H1 (cell line): ENCODE data around the gene DDX41. TPM values are rescaled to one million over a fixed set of nuclear protein-coding genes. Genes with fewer than 3 reads are reported as not detected.

Experiments used
- CTCF ChIA-PET: fragments of 300-600 bp; sonication (Branson Sonifier 250); formaldehyde crosslinking; loops from one replicate; lab custom pipeline; 2021; ENCODE audit not compliant: partially characterized antibody; lab: Charles Lee
- POLR2A ChIA-PET: fragments of 300-600 bp; sonication (Branson Sonifier 250); formaldehyde crosslinking; loops from one replicate; lab custom pipeline; 2021; ENCODE audit warnings: inconsistent platforms; ENCODE audit not compliant: partially characterized antibody; lab: Charles Lee
- DNase-seq, 2 experiments: peaks; one replicate each; pipeline versions ENCODE4 v3.0.0 to v3.0.0-alpha.2; 2010 to 2022; ENCODE audit warnings: low spot score in 2 of 2, low read depth in 1 of 2, mixed read lengths in 1 of 2
- FAIRE-seq: peaks from 2 replicates; lab custom pipeline; 2011; peaks lifted over from hg19 to GRCh38; lab: Jason Lieb, UNC
- H2AFZ ChIP-seq: 2 replicates; pipeline ENCODE4 v1.8.1; 2012; ENCODE audit warnings: low read length, inconsistent platforms
- H2AK5ac ChIP-seq: 2 replicates; pipeline ENCODE4 v1.6.1; 2013; ENCODE audit warnings: low read depth, low read length
- H2BK120ac ChIP-seq: replicated peaks from 2 replicates; pipeline ENCODE3; 2013; ENCODE audit warnings: low read depth, low read length, inconsistent platforms
- H2BK12ac ChIP-seq: 2 replicates; pipeline ENCODE4 v1.6.1; 2013; ENCODE audit warnings: low read depth, low read length
- H2BK15ac ChIP-seq: 2 replicates; pipeline ENCODE4 v1.6.1; 2013; ENCODE audit warnings: low read length
- H2BK20ac ChIP-seq: 2 replicates; pipeline ENCODE4 v1.6.1; 2013; ENCODE audit warnings: low read length
- H2BK5ac ChIP-seq: 2 replicates; pipeline ENCODE4 v1.6.1; 2013; ENCODE audit warnings: low read depth, low read length
- H3K14ac ChIP-seq: 2 replicates; pipeline ENCODE4 v1.6.1; 2013; ENCODE audit warnings: inconsistent platforms; ENCODE audit not compliant: insufficient read length
- H3K18ac ChIP-seq: 2 replicates; pipeline ENCODE4 v1.6.1; 2013; ENCODE audit warnings: low read length; ENCODE audit errors: extremely low read depth
- H3K23ac ChIP-seq: 2 replicates; pipeline ENCODE4 v1.6.1; 2013; ENCODE audit warnings: inconsistent platforms; ENCODE audit not compliant: insufficient read length
- H3K23me2 ChIP-seq: 2 replicates; pipeline ENCODE4 v1.6.1; 2013; ENCODE audit warnings: low read depth, low read length
- H3K27ac ChIP-seq: 2 replicates; pipeline ENCODE4 v1.6.1; 2011; ENCODE audit warnings: low read depth, low read length, inconsistent platforms
- H3K27me3 ChIP-seq, 4 experiments: replicated peaks in 1 of 4; 1 replicate in 1 of 4; 2 replicates in 3 of 4; pipeline versions ENCODE4 v1.6.1 to v1.8.1; 2011 to 2013; ENCODE audit warnings: low read length in 3 of 4, mild to moderate bottlenecking in 3 of 4, inconsistent platforms in 2 of 4, mixed read lengths in 2 of 4, moderate library complexity in 1 of 4; ENCODE audit not compliant: control insufficient read depth in 3 of 4, insufficient read depth in 3 of 4; ENCODE audit errors: extremely low read depth in 1 of 4
- H3K36me3 ChIP-seq, 4 experiments: 2 replicates each; pipeline versions ENCODE4 v1.6.1 to v1.8.1; 2011 to 2013; ENCODE audit warnings: mild to moderate bottlenecking in 4 of 4, low read length in 3 of 4, moderate library complexity in 2 of 4, control low read depth in 1 of 4, inconsistent platforms in 1 of 4; ENCODE audit not compliant: insufficient read depth in 4 of 4, control insufficient read depth in 2 of 4
- H3K4ac ChIP-seq: replicated peaks from 2 replicates; pipeline ENCODE3; 2013; ENCODE audit warnings: low read length, low read depth, mixed read lengths, inconsistent platforms; ENCODE audit not compliant: insufficient read length
- H3K4me1 ChIP-seq, 4 experiments: replicated peaks in 1 of 4; 1 replicate in 1 of 4; 2 replicates in 3 of 4; pipeline versions ENCODE4 v1.6.1 to v1.8.1; 2011 to 2013; ENCODE audit warnings: low read length in 3 of 4, inconsistent platforms in 2 of 4, mixed read lengths in 1 of 4; ENCODE audit not compliant: insufficient read depth in 4 of 4, control insufficient read depth in 3 of 4
- H3K4me2 ChIP-seq, 2 experiments: 2 replicates each; pipeline versions ENCODE4 v1.6.1 to v1.8.1; 2011 to 2013; ENCODE audit warnings: low read depth in 2 of 2, low read length in 2 of 2, control low read depth in 1 of 2, inconsistent platforms in 1 of 2, mild to moderate bottlenecking in 1 of 2; ENCODE audit not compliant: insufficient read depth in 1 of 2
- H3K4me3 ChIP-seq, 4 experiments: fragments of 200-600, 300-600 bp in 1 of 4; sonication (generic), shearing (Covaris generic), sonication (Bioruptor Twin) in 1 of 4; 2 replicates each; pipeline versions ENCODE4 v1.5.1 to v1.8.1; 2011 to 2016; ENCODE audit warnings: low read length in 4 of 4, low read depth in 3 of 4, control low read depth in 2 of 4, inconsistent platforms in 2 of 4, mild to moderate bottlenecking in 2 of 4, mixed read lengths in 1 of 4, moderate library complexity in 1 of 4; ENCODE audit not compliant: insufficient read depth in 2 of 4; ENCODE audit errors: extremely low read depth in 1 of 4
- H3K56ac ChIP-seq: replicated peaks from 2 replicates; pipeline ENCODE3; 2013; ENCODE audit warnings: low read depth, mild to moderate bottlenecking, mixed read lengths, low read length, inconsistent platforms; ENCODE audit not compliant: insufficient read length
- H3K79me1 ChIP-seq: 2 replicates; pipeline ENCODE4 v1.6.1; 2013; ENCODE audit warnings: low read depth, low read length, control low read depth
- H3K79me2 ChIP-seq, 2 experiments: 2 replicates each; pipeline versions ENCODE4 v1.6.1 to v1.8.1; 2012 to 2013; ENCODE audit warnings: low read length in 2 of 2, mild to moderate bottlenecking in 2 of 2, inconsistent platforms in 1 of 2; ENCODE audit not compliant: insufficient read depth in 2 of 2, control insufficient read depth in 1 of 2
- H3K9ac ChIP-seq, 4 experiments: replicated peaks in 1 of 4; 1 replicate in 1 of 4; 2 replicates in 3 of 4; pipeline versions ENCODE4 v1.6.1 to v1.8.1; 2011 to 2013; ENCODE audit warnings: low read depth in 3 of 4, low read length in 3 of 4, control low read depth in 2 of 4, mild to moderate bottlenecking in 2 of 4, moderate library complexity in 2 of 4, inconsistent platforms in 1 of 4; ENCODE audit errors: extremely low read depth in 1 of 4
- H3K9me3 ChIP-seq, 2 experiments: 2 replicates each; pipeline versions ENCODE4 v1.6.1 to v1.8.1; 2012 to 2013; ENCODE audit warnings: mild to moderate bottlenecking in 2 of 2, moderate library complexity in 2 of 2, control low read depth in 1 of 2, inconsistent platforms in 1 of 2, low read depth in 1 of 2, low read length in 1 of 2, mixed read lengths in 1 of 2; ENCODE audit not compliant: insufficient read depth in 2 of 2
- H4K20me1 ChIP-seq, 2 experiments: replicated peaks in 1 of 2; 2 replicates each; pipeline versions ENCODE3 to v1.8.1; 2011 to 2013; ENCODE audit warnings: inconsistent platforms in 2 of 2, low read length in 2 of 2, mild to moderate bottlenecking in 1 of 2; ENCODE audit not compliant: insufficient read depth in 2 of 2, control insufficient read depth in 1 of 2
- H4K5ac ChIP-seq: 2 replicates; pipeline ENCODE4 v1.6.1; 2013; ENCODE audit warnings: low read length, low read depth, mixed read lengths, inconsistent platforms; ENCODE audit not compliant: insufficient read length
- H4K8ac ChIP-seq: 2 replicates; pipeline ENCODE4 v1.8.0; 2013; ENCODE audit warnings: mild to moderate bottlenecking, moderate library complexity, low read length, inconsistent platforms; ENCODE audit not compliant: insufficient read depth; ENCODE audit errors: extremely low read depth
- H4K91ac ChIP-seq: replicated peaks from 2 replicates; pipeline ENCODE3; 2013; ENCODE audit warnings: low read length, mixed read lengths, inconsistent platforms; ENCODE audit not compliant: insufficient read length
- NRF1 ChIP-seq: IDR thresholded peaks from 2 replicates; pipeline ENCODE4 v1.6.1; 2011; ENCODE audit warnings: mild to moderate bottlenecking, low read depth, low read length, improper control_type of control experiment
- RBBP5 ChIP-seq: IDR thresholded peaks from 2 replicates; pipeline ENCODE4 v1.7.1; 2012; ENCODE audit warnings: low read depth, mild to moderate bottlenecking, inconsistent platforms, low read length, moderate library complexity, borderline replicate concordance
- SRF ChIP-seq: IDR thresholded peaks from 2 replicates; pipeline ENCODE4 v1.6.1; 2011; ENCODE audit warnings: mild to moderate bottlenecking, low read depth, low read length, moderate library complexity
- TEAD4 ChIP-seq: IDR thresholded peaks from 2 replicates; pipeline ENCODE4 v1.6.1; 2012; ENCODE audit warnings: low read depth, low read length, inconsistent platforms, mixed read lengths
- WGBS, 2 experiments: shearing (Covaris generic) in 1 of 2; methylation state at CpG; one replicate each; pipeline versions ENCODE4 v1.1.6 to v1.1.7; 2013 to 2015; ENCODE audit warnings: low lambda C conversion rate in 2 of 2, mixed read lengths in 2 of 2, inconsistent platforms in 1 of 2, low coverage in 1 of 2, missing lambda C conversion rate in 1 of 2; ENCODE audit not compliant: insufficient replicate concordance in 2 of 2, insufficient coverage in 1 of 2, insufficient read length in 1 of 2; ENCODE audit errors: extremely low coverage in 1 of 2, missing lambda C conversion rate in 1 of 2; 5-methylcytosine and 5-hydroxymethylcytosine counted together
- polyA plus RNA-seq, 7 experiments: library from polyadenylated mRNA; depleted of rRNA in 3 of 7; stranded (reverse) in 5 of 7; unstranded in 2 of 7; fragments of >200 nt in 5 of 7; fragments of 200-250 nt in 2 of 7; gene quantifications; 1 replicate in 5 of 7; 2 replicates in 1 of 7; 4 replicates in 1 of 7; pipeline versions ENCODE4 v1.2.1 to v1.2.3, GENCODE V29; 2011 to 2013; ENCODE audit warnings: missing spikeins in 2 of 7, mixed read lengths in 2 of 7
- total RNA-seq: library from RNA; stranded (reverse); fragmentation: NEBNext Ultra II Directional; extraction: Animal tissue kit (Norgen Biotek cat#: 25700); gene quantifications from 2 replicates; pipeline ENCODE4 v1.2.1, GENCODE V29; 2021

The DDX41 gene
- total and polyA plus RNA-seq, 2 of the 8 experiments (the other 6 are each of a cell fraction or from before 2014, with no cell fraction given): 102 to 135 TPM

DNA sequence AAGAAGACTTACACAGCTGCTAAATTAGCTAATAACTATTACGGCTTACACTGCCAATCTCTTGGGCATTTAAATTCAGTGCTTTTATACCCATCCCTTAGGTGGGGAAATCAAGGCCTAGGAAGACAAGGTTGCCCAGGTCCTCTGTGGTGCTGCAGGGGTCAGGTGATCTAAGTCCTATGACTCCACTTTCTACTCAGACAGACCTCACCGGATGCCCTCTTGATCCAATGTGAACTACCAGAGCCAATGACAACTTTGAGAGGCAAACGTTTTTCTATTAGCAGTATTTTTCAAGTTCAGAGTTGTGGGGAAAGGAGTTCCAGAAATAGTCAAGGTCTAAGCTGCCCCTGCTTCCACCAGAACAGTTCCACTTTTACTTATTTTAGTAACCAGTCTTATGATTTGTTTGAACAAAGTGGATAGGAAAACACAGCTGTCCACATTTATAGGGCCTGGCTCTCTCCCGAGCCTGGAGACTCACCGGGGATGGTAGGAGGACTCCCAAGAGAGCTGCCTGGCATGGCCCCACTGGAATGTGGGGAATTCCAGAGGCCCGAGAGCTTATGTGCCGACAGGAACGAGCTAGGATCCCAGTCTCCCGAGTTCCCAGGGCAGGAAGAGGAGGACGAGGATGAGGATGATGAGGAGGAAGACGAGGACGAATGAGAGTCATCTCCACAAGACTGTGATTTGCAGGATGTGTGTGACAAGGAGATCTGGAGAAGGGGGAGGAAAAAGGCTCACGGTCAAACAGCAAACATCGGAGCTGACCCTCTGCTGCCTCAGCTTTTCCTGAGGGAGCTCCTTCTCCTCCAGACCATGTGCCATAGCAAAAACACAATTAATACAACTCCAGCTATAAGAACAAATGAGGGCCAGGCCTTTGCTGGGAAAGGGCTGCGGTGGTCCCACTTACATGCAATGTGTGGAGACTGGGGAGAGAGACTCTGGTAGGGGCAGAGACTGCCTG is 20.9 kb upstream of the DDX41 start:
- Histone ChIP-seq H3K18ac (no peak overlapping the region), H3K4me1 (0 out of 7 replicates have a peak, but pooled peaks cover 0 to 3% (median 0%) of the 10 kb centered on the region in 4 experiments), H3K79me2 (peaks cover 0 to 26% of the 10 kb centered on the region in 2 experiments; a peak in 2 of 4 replicates), H3K27me3 (no peaks in the 10 kb centered on the region), H2BK5ac (no peak overlapping the region), H3K36me3 (peaks cover 5 to 51% (median 24%) of the 10 kb centered on the region in 4 experiments; a peak in 7 of 8 replicates), H4K5ac (no peak overlapping the region), H3K27ac (0 out of 2 replicates have a peak overlapping the region, but pooled peaks have one; percentile 11), H2BK15ac (no peak overlapping the region), H3K4ac (no peak overlapping the region), H3K14ac (no peak overlapping the region), H2BK120ac (no peak overlapping the region), H3K9ac (no peak overlapping the region; a peak in 1 of 7 replicates), H3K4me3 (no peak overlapping the region), H2BK12ac (no peak overlapping the region), H3K9me3 (no peaks in the 10 kb centered on the region), H3K79me1 (peaks cover 17% of the 10 kb centered on the region), H3K56ac (no peak overlapping the region), H4K20me1 (peaks cover 3 to 24% of the 10 kb centered on the region in 2 experiments), H2AFZ (no peak overlapping the region), H3K4me2 (no peak overlapping the region), H4K91ac (no peak overlapping the region), H3K23ac (no peak overlapping the region), H2BK20ac (no peak overlapping the region), H4K8ac (0 out of 2 replicates have a peak overlapping the region, but pooled peaks have one; percentile 45), H2AK5ac (no peak overlapping the region), H3K23me2 (no peaks in the 10 kb centered on the region)
- WGBS, 2 experiments: 84% methylated on average over 15 of the region's 15 CpGs; no CpG with 5 or more reads in 1 of the 2 experiments
- DNase-seq (no peak), FAIRE-seq (no peak)
- CTCF ChIA-PET: interaction anchor here (0.6 to 3.1 kb wide), 9 partner anchors 8 to 583 kb away, joined by 3 to 14 read pairs (median 3); partner anchors contain the start of gene TMED9
- POLR2A ChIA-PET: interaction anchor here (0.6 to 2.3 kb wide), 12 partner anchors 10 to 77 kb away, joined by 3 to 7 read pairs (median 4); partner anchors contain the start of gene PDLIM7
- 0 out of 2 replicates have a peak, but pooled peaks have one; percentile 31 for TF ChIP-seq RBBP5
- TF ChIP-seq TEAD4: peak; percentile 82
- TF ChIP-seq NRF1: no peak
- TF ChIP-seq SRF: no peak
